Glutamatergic neuron (in vitro differentiated cells): ENCODE results near the gene ICOSLG. TPM values are rescaled to one million over a fixed set of nuclear protein-coding genes. Genes with fewer than 3 reads are reported as not detected.

Source experiments
- DNase-seq: peaks from one replicate; pipeline ENCODE4 v3.0.0; 2022
- H3K27ac Mint-ChIP-seq: one replicate; pipeline ENCODE4 v1.8.0; 2020; ENCODE audit warnings: mild to moderate bottlenecking, mixed read lengths, inconsistent platforms; ENCODE audit not compliant: unreplicated experiment
- H3K27me3 Mint-ChIP-seq: one replicate; pipeline ENCODE4 v1.8.0; 2020; ENCODE audit warnings: mild to moderate bottlenecking, moderate library complexity, mixed read lengths, inconsistent platforms; ENCODE audit not compliant: unreplicated experiment
- H3K36me3 Mint-ChIP-seq: one replicate; pipeline ENCODE4 v1.8.0; 2020; ENCODE audit warnings: mild to moderate bottlenecking, mixed read lengths, inconsistent platforms; ENCODE audit not compliant: unreplicated experiment
- H3K4me1 Mint-ChIP-seq: one replicate; pipeline ENCODE4 v1.8.0; 2020; ENCODE audit warnings: mild to moderate bottlenecking, low read depth, mixed read lengths, inconsistent platforms; ENCODE audit not compliant: unreplicated experiment
- H3K4me3 Mint-ChIP-seq: one replicate; pipeline ENCODE4 v1.8.0; 2020; ENCODE audit warnings: mild to moderate bottlenecking, mixed read lengths, inconsistent platforms; ENCODE audit not compliant: unreplicated experiment
- H3K9me3 Mint-ChIP-seq: one replicate; pipeline ENCODE4 v1.8.0; 2020; ENCODE audit warnings: mild to moderate bottlenecking, moderate library complexity, mixed read lengths, inconsistent platforms; ENCODE audit not compliant: unreplicated experiment
- total RNA-seq: library from RNA; stranded (reverse); fragmentation: NEBNext Ultra II Directional; extraction: Animal tissue kit (Norgen Biotek cat#: 25700); gene quantifications from one replicate; pipeline ENCODE4 v1.2.1, GENCODE V29; 2021; ENCODE audit not compliant: unreplicated experiment
- TF ChIP-seq, protein P1 (sequence below): fragments of 200-600 bp; sonication (generic); IDR thresholded peaks from one replicate; pipeline ENCODE4 v1.5.0; 2021; ENCODE audit not compliant: partially characterized antibody, unreplicated experiment

Gene ICOSLG
- total RNA-seq, 1 donor from 2014 or later: 0.37 TPM

DNA sequence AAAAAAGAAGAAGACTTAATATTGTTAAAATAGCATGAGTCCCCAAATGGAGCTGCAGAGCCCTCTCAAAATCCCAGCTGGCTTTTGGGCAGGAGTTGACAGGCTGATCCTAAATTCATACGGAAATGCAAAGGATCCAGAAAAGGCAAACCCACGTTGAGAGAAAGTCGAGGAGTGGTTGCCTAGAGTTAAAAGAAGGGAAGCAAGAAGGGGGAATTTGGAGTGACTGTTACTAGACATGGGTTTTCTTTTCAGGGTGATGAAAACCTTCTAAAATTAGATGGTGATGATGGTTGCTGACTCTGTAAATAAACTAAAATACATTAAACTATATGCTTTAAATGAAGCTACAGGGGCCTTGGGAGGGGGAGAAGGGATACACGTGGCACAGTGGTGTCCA is 19.3 kb upstream of the ICOSLG start:
- H3K4me3 Mint-ChIP-seq: no peak overlapping the region
- H3K36me3 Mint-ChIP-seq: peaks cover 14% of the 10 kb centered on the region
- H3K27ac Mint-ChIP-seq: no peak overlapping the region
- H3K4me1 Mint-ChIP-seq: peaks cover 3% of the 10 kb centered on the region
- H3K27me3 Mint-ChIP-seq: no peaks in the 10 kb centered on the region
- TF ChIP-seq, protein P1, sequence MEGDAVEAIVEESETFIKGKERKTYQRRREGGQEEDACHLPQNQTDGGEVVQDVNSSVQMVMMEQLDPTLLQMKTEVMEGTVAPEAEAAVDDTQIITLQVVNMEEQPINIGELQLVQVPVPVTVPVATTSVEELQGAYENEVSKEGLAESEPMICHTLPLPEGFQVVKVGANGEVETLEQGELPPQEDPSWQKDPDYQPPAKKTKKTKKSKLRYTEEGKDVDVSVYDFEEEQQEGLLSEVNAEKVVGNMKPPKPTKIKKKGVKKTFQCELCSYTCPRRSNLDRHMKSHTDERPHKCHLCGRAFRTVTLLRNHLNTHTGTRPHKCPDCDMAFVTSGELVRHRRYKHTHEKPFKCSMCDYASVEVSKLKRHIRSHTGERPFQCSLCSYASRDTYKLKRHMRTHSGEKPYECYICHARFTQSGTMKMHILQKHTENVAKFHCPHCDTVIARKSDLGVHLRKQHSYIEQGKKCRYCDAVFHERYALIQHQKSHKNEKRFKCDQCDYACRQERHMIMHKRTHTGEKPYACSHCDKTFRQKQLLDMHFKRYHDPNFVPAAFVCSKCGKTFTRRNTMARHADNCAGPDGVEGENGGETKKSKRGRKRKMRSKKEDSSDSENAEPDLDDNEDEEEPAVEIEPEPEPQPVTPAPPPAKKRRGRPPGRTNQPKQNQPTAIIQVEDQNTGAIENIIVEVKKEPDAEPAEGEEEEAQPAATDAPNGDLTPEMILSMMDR: no peak
- H3K9me3 Mint-ChIP-seq: peaks cover 2% of the 10 kb centered on the region
- DNase-seq: no peak

DNA sequence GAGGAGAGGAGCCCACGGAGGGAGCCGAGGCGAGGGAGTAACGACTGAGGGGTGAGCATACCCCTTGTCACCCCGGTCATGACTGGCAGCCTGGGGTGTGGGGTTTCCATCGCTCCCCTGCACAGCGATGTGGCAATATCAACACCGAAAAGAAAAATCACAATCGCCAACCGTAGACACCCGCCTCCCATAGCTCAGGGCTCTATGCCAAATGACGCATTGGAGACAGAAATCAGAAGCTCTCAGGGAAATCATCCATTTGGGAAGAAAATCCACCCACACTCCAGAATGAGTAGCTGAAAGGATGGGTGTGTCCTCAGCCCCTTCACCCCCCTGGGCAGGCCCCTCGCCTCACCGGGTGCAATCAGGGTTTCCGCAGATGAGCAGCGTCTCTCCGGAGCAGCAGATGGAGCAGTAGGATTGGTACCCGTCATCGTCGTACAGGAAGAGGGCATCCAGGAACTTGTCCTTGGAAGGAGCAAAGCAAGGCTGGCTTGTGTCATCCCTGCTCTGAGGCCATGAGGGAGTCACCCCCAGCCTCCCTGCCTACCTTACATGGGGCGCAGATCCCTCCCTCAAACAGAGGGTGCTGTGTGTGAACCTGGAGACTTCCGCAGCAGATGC is 18.5 kb upstream of the ICOSLG start:
- H3K4me3 Mint-ChIP-seq: no peak overlapping the region
- H3K27me3 Mint-ChIP-seq: no peaks in the 10 kb centered on the region
- no peak overlapping the region for H3K27ac Mint-ChIP-seq
- H3K36me3 Mint-ChIP-seq: peaks cover 14% of the 10 kb centered on the region
- peaks cover 2% of the 10 kb centered on the region for H3K9me3 Mint-ChIP-seq
- peak; percentile 1 for DNase-seq
- TF ChIP-seq, protein P1: no peak
- H3K4me1 Mint-ChIP-seq: peaks cover 3% of the 10 kb centered on the region

DNA sequence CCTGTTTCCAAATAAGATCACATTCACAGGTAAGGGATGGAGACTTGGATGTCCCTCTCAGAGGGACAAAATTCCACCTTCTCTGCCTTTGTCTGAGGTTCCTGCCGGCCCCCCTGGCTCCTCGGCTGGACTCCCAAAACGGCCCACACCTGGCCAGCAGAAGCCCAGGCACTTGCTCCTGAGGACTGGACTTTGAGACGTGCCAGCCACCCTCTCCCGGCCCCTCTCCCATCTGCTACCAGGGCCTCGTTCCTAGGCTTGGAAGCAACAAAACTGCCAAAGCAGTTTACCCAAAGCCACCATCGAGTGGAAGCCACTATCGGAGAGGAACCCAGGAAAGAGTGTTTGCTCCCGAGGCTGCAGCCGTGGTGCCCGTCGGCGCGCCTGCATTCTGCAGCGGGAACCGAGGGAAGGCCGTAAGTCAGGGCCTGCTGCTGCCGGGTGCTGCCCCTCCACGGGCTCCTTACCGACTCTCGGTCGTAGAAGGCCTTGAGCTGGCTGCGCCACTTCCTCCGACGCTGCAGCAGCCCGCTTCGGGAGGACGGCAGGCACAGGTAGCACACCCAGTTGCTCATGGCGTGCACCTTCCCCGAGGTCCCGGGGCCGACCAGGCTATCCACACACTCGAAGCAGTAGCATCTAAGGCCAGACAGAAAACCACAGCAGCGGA is 17.4 kb upstream of the ICOSLG start:
- TF ChIP-seq, protein P1: no peak
- Mint-ChIP-seq H3K36me3 (peaks cover 14% of the 10 kb centered on the region), H3K4me1 (no peaks in the 10 kb centered on the region), H3K9me3 (peaks cover 2% of the 10 kb centered on the region), H3K27me3 (no peaks in the 10 kb centered on the region), H3K27ac (no peak overlapping the region), H3K4me3 (no peak overlapping the region)
- DNase-seq: peak; percentile 10

DNA sequence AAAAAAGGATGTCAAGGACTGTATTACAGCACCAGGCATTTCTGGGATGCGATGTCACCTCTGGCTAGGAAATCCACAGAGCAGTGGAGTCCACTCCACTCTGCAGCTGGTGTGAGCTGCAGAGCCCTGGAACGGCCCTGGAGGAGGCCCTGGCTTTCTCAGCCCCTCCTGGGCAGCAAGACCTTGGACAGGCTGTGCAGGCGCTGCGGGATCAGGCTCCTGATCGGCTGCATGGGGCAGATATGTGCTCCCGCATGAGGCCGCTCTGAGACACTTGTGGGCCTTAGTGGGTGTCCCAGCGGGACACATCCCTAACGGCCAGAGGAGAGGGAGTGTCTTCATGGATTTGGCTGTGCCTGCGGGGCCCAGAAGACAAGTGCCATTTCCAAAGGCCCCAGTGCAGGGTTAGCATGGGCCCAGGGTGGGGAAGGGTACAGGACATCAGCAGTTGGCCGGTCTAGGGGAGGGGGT is 14.8 kb upstream of the ICOSLG start:
- no peak overlapping the region for H3K4me3 Mint-ChIP-seq

More for the DNA sequence above, 14.8 kb upstream of the ICOSLG start:
- H3K9me3 Mint-ChIP-seq: peaks cover 2% of the 10 kb centered on the region
- no peaks in the 10 kb centered on the region for H3K27me3 Mint-ChIP-seq
- H3K27ac Mint-ChIP-seq: no peak overlapping the region
- H3K4me1 Mint-ChIP-seq: no peaks in the 10 kb centered on the region
- H3K36me3 Mint-ChIP-seq: peaks cover 14% of the 10 kb centered on the region
- DNase-seq: peak; percentile 18
- TF ChIP-seq, protein P1: no peak
